ENCODE measurements around the gene PUM1. TPM values are rescaled to one million over a fixed set of nuclear protein-coding genes. Genes with fewer than 3 reads are reported as not detected.

Gene PUM1
- total RNA-seq, 1 experiment from 2014 or later = 109 TPM

- no peaks in the 10 kb centered on the region for H3K36me3 ChIP-seq (ENCODE audit: control insufficient read depth, insufficient read depth, low read length)
- DNase-seq (ENCODE audit: low read depth, low spot score) = no peak
- intact Hi-C loops (cut with micrococcal nuclease; ENCODE audit: unreplicated experiment) (no loop called here), in situ Hi-C loops (cut with HindIII; ENCODE audit: low pct_unique_long_range_greater_than_20kb, low sequenced_read_pairs) (loop anchor here (25.0 kb wide), 1 partner anchor 97 kb away; no protein-coding TSS in a partner anchor)
- ChIA-PET CTCF (interaction anchor here (4.2 kb wide), 1 partner anchor 107 kb away, joined by 71 read pairs; no protein-coding TSS in a partner anchor), POLR2A (no interaction called here)
- H3K4me3 ChIP-seq (ENCODE audit: low read depth in 2 of 2, low read length in 2 of 2) = peak within 1 kb of the TSS; percentile 49 to 59
- H3K4me1 ChIP-seq (ENCODE audit: control insufficient read depth, insufficient read depth, low read length) = peaks cover 10% of the 10 kb centered on the region
- no peak for TF ChIP-seq POLR2AphosphoS5 (IDR thresholded peaks at IDR 0.05; ENCODE audit: low read depth, low read length)
- TF ChIP-seq, protein P1, sequence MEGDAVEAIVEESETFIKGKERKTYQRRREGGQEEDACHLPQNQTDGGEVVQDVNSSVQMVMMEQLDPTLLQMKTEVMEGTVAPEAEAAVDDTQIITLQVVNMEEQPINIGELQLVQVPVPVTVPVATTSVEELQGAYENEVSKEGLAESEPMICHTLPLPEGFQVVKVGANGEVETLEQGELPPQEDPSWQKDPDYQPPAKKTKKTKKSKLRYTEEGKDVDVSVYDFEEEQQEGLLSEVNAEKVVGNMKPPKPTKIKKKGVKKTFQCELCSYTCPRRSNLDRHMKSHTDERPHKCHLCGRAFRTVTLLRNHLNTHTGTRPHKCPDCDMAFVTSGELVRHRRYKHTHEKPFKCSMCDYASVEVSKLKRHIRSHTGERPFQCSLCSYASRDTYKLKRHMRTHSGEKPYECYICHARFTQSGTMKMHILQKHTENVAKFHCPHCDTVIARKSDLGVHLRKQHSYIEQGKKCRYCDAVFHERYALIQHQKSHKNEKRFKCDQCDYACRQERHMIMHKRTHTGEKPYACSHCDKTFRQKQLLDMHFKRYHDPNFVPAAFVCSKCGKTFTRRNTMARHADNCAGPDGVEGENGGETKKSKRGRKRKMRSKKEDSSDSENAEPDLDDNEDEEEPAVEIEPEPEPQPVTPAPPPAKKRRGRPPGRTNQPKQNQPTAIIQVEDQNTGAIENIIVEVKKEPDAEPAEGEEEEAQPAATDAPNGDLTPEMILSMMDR (IDR thresholded peaks at IDR 0.05) = no peak
- TF ChIP-seq TCF7L2 (IDR thresholded peaks at IDR 0.05; ENCODE audit: low read depth, low read length) = no peak
- TF ChIP-seq, protein P2, sequence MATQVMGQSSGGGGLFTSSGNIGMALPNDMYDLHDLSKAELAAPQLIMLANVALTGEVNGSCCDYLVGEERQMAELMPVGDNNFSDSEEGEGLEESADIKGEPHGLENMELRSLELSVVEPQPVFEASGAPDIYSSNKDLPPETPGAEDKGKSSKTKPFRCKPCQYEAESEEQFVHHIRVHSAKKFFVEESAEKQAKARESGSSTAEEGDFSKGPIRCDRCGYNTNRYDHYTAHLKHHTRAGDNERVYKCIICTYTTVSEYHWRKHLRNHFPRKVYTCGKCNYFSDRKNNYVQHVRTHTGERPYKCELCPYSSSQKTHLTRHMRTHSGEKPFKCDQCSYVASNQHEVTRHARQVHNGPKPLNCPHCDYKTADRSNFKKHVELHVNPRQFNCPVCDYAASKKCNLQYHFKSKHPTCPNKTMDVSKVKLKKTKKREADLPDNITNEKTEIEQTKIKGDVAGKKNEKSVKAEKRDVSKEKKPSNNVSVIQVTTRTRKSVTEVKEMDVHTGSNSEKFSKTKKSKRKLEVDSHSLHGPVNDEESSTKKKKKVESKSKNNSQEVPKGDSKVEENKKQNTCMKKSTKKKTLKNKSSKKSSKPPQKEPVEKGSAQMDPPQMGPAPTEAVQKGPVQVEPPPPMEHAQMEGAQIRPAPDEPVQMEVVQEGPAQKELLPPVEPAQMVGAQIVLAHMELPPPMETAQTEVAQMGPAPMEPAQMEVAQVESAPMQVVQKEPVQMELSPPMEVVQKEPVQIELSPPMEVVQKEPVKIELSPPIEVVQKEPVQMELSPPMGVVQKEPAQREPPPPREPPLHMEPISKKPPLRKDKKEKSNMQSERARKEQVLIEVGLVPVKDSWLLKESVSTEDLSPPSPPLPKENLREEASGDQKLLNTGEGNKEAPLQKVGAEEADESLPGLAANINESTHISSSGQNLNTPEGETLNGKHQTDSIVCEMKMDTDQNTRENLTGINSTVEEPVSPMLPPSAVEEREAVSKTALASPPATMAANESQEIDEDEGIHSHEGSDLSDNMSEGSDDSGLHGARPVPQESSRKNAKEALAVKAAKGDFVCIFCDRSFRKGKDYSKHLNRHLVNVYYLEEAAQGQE (IDR thresholded peaks at IDR 0.05; ENCODE audit: insufficient read depth in 1 of 2, low read depth in 2 of 2, low read length in 1 of 2) = no peak
- no peak for TF ChIP-seq SIN3A (IDR thresholded peaks at IDR 0.05; ENCODE audit: borderline replicate concordance, insufficient read depth, low read depth, low read length)
- H3K27me3 ChIP-seq (ENCODE audit: control insufficient read depth, insufficient read depth, low read length) = no peaks in the 10 kb centered on the region
- no peaks in the 10 kb centered on the region for H3K9me3 ChIP-seq (ENCODE audit: control insufficient read depth, insufficient read depth, low read depth, low read length)
- H3K27ac ChIP-seq (ENCODE audit: low read length) = 0 out of 2 replicates have a peak within 1 kb of the TSS, but pooled peaks have one; percentile 34
- peak; percentile 81 for ATAC-seq
- BruUV-seq (replicated peaks) = no TSS peak
Measured at GRCh38 chr1:30908696-30909364, 156.7 kb downstream of the PUM1 start, which contains the start of gene SDC3. SDC3 (minus strand) TSS chr1:30908758; CDS start chr1:30908586, 172 bp downstream.

GRCh38 chr1:30908316-30908695 lies 157.2 kb downstream of the PUM1 start:
- DNase-seq (ENCODE audit: low read depth, low spot score) (no peak), ATAC-seq (peak; percentile 3; the same call in 1 of the 2 replicates)
- ChIA-PET POLR2A (no interaction called here), CTCF (no interaction called here)
- no TSS peak for BruUV-seq (replicated peaks)
- Histone ChIP-seq H3K36me3 (ENCODE audit: control insufficient read depth, insufficient read depth, low read length) (no peaks in the 10 kb centered on the region), H3K9me3 (ENCODE audit: control insufficient read depth, insufficient read depth, low read depth, low read length) (no peaks in the 10 kb centered on the region), H3K4me1 (ENCODE audit: control insufficient read depth, insufficient read depth, low read length) (peaks cover 10% of the 10 kb centered on the region), H3K27me3 (ENCODE audit: control insufficient read depth, insufficient read depth, low read length) (no peaks in the 10 kb centered on the region), H3K27ac (ENCODE audit: low read length) (no peak overlapping the region), H3K4me3 (ENCODE audit: low read depth in 2 of 2, low read length in 2 of 2) (peak overlapping the region in 1 of 2 experiments; percentile 44; a peak in 2 of 4 replicates)
- TF ChIP-seq POLR2AphosphoS5 (IDR thresholded peaks at IDR 0.05; ENCODE audit: low read depth, low read length) (no peak), TCF7L2 (IDR thresholded peaks at IDR 0.05; ENCODE audit: low read depth, low read length) (no peak), SIN3A (IDR thresholded peaks at IDR 0.05; ENCODE audit: borderline replicate concordance, insufficient read depth, low read depth, low read length) (no peak)
- in situ Hi-C loops (cut with HindIII; ENCODE audit: low pct_unique_long_range_greater_than_20kb, low sequenced_read_pairs) = loop anchor here (25.0 kb wide), 1 partner anchor 96 kb away; no protein-coding TSS in a partner anchor
- intact Hi-C loops (cut with micrococcal nuclease; ENCODE audit: unreplicated experiment) = no loop called here

Measured in Panc1 (cell line).